Astrocyte (in vitro differentiated cells and primary cell): ENCODE data around the gene METTL16. TPM values are rescaled to one million over a fixed set of nuclear protein-coding genes. Genes with fewer than 3 reads are reported as not detected.

ENCODE experiments used
- DNase-seq: peaks from one replicate; pipeline ENCODE4 v3.0.0-alpha.2; 2010; ENCODE audit warnings: low read depth
- FAIRE-seq: peaks from 2 replicates; lab custom pipeline; 2011; peaks lifted over from hg19 to GRCh38; lab: Jason Lieb, UNC
- H2AFZ ChIP-seq: 2 replicates; pipeline ENCODE4 v1.6.0; 2012; ENCODE audit warnings: low read depth, low read length, inconsistent platforms
- H3K27ac ChIP-seq: 2 replicates; pipeline ENCODE4 v1.5.1; 2011; ENCODE audit warnings: low read depth, low read length, inconsistent platforms
- H3K27me3 ChIP-seq: 2 replicates; pipeline ENCODE4 v1.6.0; 2011; ENCODE audit warnings: low read length, inconsistent platforms; ENCODE audit not compliant: insufficient read depth
- H3K36me3 ChIP-seq: 2 replicates; pipeline ENCODE4 v1.5.1; 2011; ENCODE audit warnings: low read length, inconsistent platforms; ENCODE audit not compliant: insufficient read depth
- H3K4me1 ChIP-seq: 2 replicates; pipeline ENCODE4 v1.5.1; 2011; ENCODE audit warnings: low read length, inconsistent platforms; ENCODE audit not compliant: insufficient read depth
- H3K4me2 ChIP-seq: 2 replicates; pipeline ENCODE4 v1.6.0; 2012; ENCODE audit warnings: low read length, inconsistent platforms
- H3K4me3 ChIP-seq: 2 replicates; pipeline ENCODE4 v1.5.1; 2011; ENCODE audit warnings: low read depth, mild to moderate bottlenecking, low read length, inconsistent platforms; ENCODE audit not compliant: insufficient read depth
- H3K79me2 ChIP-seq: 2 replicates; pipeline ENCODE4 v1.6.0; 2012; ENCODE audit warnings: mild to moderate bottlenecking, low read length, inconsistent platforms; ENCODE audit not compliant: insufficient read depth
- H3K9ac ChIP-seq: 2 replicates; pipeline ENCODE4 v1.6.0; 2012; ENCODE audit warnings: mild to moderate bottlenecking, low read length, inconsistent platforms
- H3K9me3 ChIP-seq: 2 replicates; pipeline ENCODE4 v1.5.1; 2012; ENCODE audit warnings: low read depth, mild to moderate bottlenecking, low read length, inconsistent platforms; ENCODE audit not compliant: insufficient read depth
- H4K20me1 ChIP-seq: 2 replicates; pipeline ENCODE4 v1.6.0; 2012; ENCODE audit warnings: low read length, inconsistent platforms; ENCODE audit not compliant: insufficient read depth
- H3K27ac Mint-ChIP-seq: one replicate; pipeline ENCODE4 v1.8.0; 2021; ENCODE audit warnings: mild to moderate bottlenecking, mixed read lengths; ENCODE audit not compliant: unreplicated experiment
- H3K27me3 Mint-ChIP-seq: one replicate; pipeline ENCODE4 v1.8.0; 2021; ENCODE audit warnings: low read depth, mixed read lengths; ENCODE audit not compliant: unreplicated experiment
- H3K36me3 Mint-ChIP-seq: one replicate; pipeline ENCODE4 v1.8.0; 2021; ENCODE audit warnings: low read depth, mixed read lengths; ENCODE audit not compliant: unreplicated experiment
- H3K4me1 Mint-ChIP-seq: one replicate; pipeline ENCODE4 v1.8.0; 2021; ENCODE audit warnings: low read depth, mixed read lengths; ENCODE audit not compliant: unreplicated experiment
- H3K4me3 Mint-ChIP-seq: one replicate; pipeline ENCODE4 v1.8.0; 2021; ENCODE audit warnings: mild to moderate bottlenecking, moderate library complexity, mixed read lengths; ENCODE audit not compliant: unreplicated experiment
- H3K9me3 Mint-ChIP-seq: one replicate; pipeline ENCODE4 v1.8.0; 2021; ENCODE audit warnings: mild to moderate bottlenecking, mixed read lengths; ENCODE audit not compliant: unreplicated experiment
- EZH2 ChIP-seq: IDR thresholded peaks from 2 replicates; pipeline ENCODE4 v1.6.1; 2012; ENCODE audit warnings: mild to moderate bottlenecking, low read length, inconsistent platforms; ENCODE audit not compliant: insufficient read depth
- total RNA-seq: library from RNA; stranded (reverse); gene quantifications from 2 replicates; pipeline ENCODE4 v1.2.1, GENCODE V29; 2021
- TF ChIP-seq, protein P1 (sequence below): IDR thresholded peaks from 2 replicates; pipeline ENCODE4 v1.5.1; 2011; ENCODE audit warnings: low read depth, mild to moderate bottlenecking, inconsistent platforms, low read length, moderate library complexity; ENCODE audit not compliant: insufficient read depth

Gene METTL16
- total RNA-seq, 1 donor from 2014 or later = 28.4 TPM

GRCh38 chr17:2396192-2396567, 115.5 kb downstream of the METTL16 start:
- DNase-seq = no peak
- H3K9ac ChIP-seq = peak overlapping the region; percentile 77
- peak overlapping the region; percentile 78 for H3K27ac ChIP-seq
- H3K4me3 Mint-ChIP-seq = peak overlapping the region; percentile 52
- H3K4me1 Mint-ChIP-seq = peaks cover 38% of the 10 kb centered on the region
- no peaks in the 10 kb centered on the region for H3K27me3 ChIP-seq
- H3K9me3 ChIP-seq = no peaks in the 10 kb centered on the region
- H3K4me1 ChIP-seq = peaks cover 62% of the 10 kb centered on the region
- H3K36me3 ChIP-seq = peaks cover 2% of the 10 kb centered on the region
- H2AFZ ChIP-seq = peak overlapping the region; percentile 11
- H3K36me3 Mint-ChIP-seq = no peaks in the 10 kb centered on the region
- peak overlapping the region; percentile 93 for H3K4me2 ChIP-seq
- no peaks in the 10 kb centered on the region for H3K27me3 Mint-ChIP-seq
- H3K27ac Mint-ChIP-seq = peak overlapping the region; percentile 88
- H3K79me2 ChIP-seq = peaks cover 67% of the 10 kb centered on the region
- TF ChIP-seq EZH2 = no peak
- TF ChIP-seq, protein P1, sequence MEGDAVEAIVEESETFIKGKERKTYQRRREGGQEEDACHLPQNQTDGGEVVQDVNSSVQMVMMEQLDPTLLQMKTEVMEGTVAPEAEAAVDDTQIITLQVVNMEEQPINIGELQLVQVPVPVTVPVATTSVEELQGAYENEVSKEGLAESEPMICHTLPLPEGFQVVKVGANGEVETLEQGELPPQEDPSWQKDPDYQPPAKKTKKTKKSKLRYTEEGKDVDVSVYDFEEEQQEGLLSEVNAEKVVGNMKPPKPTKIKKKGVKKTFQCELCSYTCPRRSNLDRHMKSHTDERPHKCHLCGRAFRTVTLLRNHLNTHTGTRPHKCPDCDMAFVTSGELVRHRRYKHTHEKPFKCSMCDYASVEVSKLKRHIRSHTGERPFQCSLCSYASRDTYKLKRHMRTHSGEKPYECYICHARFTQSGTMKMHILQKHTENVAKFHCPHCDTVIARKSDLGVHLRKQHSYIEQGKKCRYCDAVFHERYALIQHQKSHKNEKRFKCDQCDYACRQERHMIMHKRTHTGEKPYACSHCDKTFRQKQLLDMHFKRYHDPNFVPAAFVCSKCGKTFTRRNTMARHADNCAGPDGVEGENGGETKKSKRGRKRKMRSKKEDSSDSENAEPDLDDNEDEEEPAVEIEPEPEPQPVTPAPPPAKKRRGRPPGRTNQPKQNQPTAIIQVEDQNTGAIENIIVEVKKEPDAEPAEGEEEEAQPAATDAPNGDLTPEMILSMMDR = no peak
- peak overlapping the region; percentile 47 for H3K4me3 ChIP-seq
- no peaks in the 10 kb centered on the region for H3K9me3 Mint-ChIP-seq
- H4K20me1 ChIP-seq = peaks cover 39% of the 10 kb centered on the region
- FAIRE-seq = no peak

DNA sequence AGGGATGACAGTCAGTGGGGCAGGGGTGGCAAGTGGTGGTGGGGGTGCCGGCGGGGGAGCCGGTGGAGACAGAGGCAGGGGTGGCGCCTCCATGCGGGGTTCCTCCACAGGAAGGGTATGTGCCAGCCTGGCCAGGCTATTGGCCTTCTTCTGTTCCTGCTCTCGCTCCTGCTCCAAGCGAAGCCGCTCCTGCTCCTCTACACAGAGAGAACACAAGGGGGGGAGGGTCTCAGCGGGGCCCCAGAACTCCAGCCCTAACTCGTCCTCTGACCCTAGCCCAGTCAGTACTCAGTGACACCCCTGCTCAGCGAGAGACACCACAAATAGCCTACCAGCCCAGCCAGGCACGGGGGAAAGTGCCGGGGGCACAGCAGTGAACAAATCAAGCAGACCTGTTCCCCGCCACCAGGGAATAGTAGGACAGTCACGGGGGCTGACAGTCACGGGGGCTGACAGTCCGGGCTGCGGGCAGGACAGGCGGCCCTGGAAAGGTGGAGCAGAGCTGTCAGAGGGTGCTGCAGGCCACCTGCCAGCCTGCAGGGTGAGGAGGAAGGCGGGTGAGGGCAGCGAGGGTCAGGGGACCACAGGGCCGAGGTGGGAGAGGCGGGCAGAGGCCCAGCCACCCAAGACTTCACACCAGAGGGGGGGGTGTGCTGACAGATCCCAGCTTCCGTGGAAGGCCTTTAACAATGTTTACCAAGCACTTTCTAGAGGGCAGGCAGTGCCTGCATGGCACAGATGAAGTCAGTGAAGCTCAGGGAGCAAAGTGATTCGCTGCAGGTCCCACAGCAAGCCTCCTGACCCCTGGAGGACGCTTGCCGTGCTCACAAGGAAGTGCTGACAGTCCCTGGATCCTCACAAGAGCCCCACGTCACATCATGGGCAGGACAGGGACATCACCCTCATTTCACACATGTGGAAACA, 116.2 kb downstream of the METTL16 start:
- H3K4me1 Mint-ChIP-seq = peaks cover 40% of the 10 kb centered on the region
- no peaks in the 10 kb centered on the region for H3K27me3 Mint-ChIP-seq
- Histone ChIP-seq H3K4me2 (peak overlapping the region; percentile 93), H3K9ac (peak overlapping the region; percentile 77), H3K9me3 (no peaks in the 10 kb centered on the region), H2AFZ (no peak overlapping the region), H3K36me3 (peaks cover 3% of the 10 kb centered on the region), H3K27ac (peak overlapping the region; percentile 78), H4K20me1 (peaks cover 44% of the 10 kb centered on the region), H3K4me3 (no peak overlapping the region), H3K27me3 (no peaks in the 10 kb centered on the region), H3K4me1 (peaks cover 62% of the 10 kb centered on the region), H3K79me2 (peaks cover 72% of the 10 kb centered on the region)
- H3K36me3 Mint-ChIP-seq = no peaks in the 10 kb centered on the region
- peak overlapping the region; percentile 52 for H3K4me3 Mint-ChIP-seq
- FAIRE-seq (no peak), DNase-seq (no peak)
- H3K27ac Mint-ChIP-seq = peak overlapping the region; percentile 88
- H3K9me3 Mint-ChIP-seq = no peaks in the 10 kb centered on the region
- TF ChIP-seq, protein P1 = no peak
- TF ChIP-seq EZH2 = no peak

GRCh38 chr17:2394775-2395201, 116.9 kb downstream of the METTL16 start:
- Histone ChIP-seq H3K9ac (peak overlapping the region; percentile 59), H3K36me3 (peaks cover 3% of the 10 kb centered on the region), H3K27ac (no peak overlapping the region), H3K4me2 (no peak overlapping the region), H3K9me3 (no peaks in the 10 kb centered on the region), H2AFZ (no peak overlapping the region), H3K4me3 (no peak overlapping the region), H3K79me2 (peaks cover 71% of the 10 kb centered on the region), H3K27me3 (no peaks in the 10 kb centered on the region), H4K20me1 (peaks cover 51% of the 10 kb centered on the region), H3K4me1 (peaks cover 62% of the 10 kb centered on the region)
- DNase-seq (no peak), FAIRE-seq (no peak)
- TF ChIP-seq, protein P1 = no peak
- TF ChIP-seq EZH2 = no peak
- H3K9me3 Mint-ChIP-seq = no peaks in the 10 kb centered on the region
- no peaks in the 10 kb centered on the region for H3K36me3 Mint-ChIP-seq
- H3K27me3 Mint-ChIP-seq = no peaks in the 10 kb centered on the region
- no peak overlapping the region for H3K4me3 Mint-ChIP-seq
- peak overlapping the region; percentile 86 for H3K27ac Mint-ChIP-seq
- peaks cover 44% of the 10 kb centered on the region for H3K4me1 Mint-ChIP-seq
